ENCODE results near the gene TACR1.

DNA sequence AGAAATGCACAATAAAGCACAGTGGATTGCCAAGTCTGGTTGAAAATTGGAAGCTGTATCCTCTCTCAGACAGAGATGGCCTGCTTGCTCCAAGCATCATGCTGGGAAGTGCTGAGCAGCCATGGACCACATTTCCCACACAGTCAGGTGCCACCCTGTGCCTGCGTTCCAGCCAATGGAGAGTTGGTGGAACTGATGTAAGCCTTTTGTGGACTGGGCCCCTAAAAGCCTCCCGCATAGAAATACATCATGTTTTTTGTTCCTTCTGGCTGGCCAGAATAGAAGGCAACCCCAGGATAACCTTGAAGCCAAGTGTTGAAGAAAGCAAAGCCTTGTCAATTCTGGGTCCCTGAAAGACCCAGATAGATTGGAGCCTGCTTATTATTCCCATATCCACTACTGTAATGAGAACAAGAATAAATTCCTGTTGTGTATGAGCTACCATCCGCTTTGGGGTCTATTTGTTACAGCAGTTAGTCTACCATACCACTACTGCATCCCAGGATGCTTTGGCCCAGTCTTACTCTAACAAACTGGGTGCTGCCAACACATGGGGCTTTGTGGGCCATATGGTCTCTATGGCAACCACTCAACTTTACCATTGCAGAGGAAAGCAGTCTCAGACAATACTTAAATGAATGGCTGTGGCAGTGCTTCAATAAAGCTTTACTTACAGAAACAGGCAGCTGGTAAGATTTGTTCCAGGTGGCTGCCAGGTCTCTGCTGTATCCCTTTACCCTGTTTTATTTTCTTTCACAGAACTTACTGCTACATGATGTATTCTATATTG is 175.5 kb downstream of the TACR1 start:
- TF ChIP-seq POLR2AphosphoS5 (IDR thresholded peaks at IDR 0.05): no peak
- TF ChIP-seq POLR2A (IDR thresholded peaks at IDR 0.05): no peak
